Activated T-helper 1 cell treated with anti-CD3 and anti-CD28 coated beads, Interleukin-2, amount 50 U/mL, for 16 hours (primary cell): ENCODE measurements around the gene OR11A1.

Experiments
- DNase-seq, 2 donors: peaks; one replicate each; pipeline ENCODE4 v3.0.0-alpha.2; 2020; ENCODE audit warnings: low read depth in 1 of 2, low spot score in 1 of 2

The OR11A1 gene

GRCh38 chr6:29399525-29399924 is 57.3 kb downstream of the OR11A1 start:
- no peak for DNase-seq

- DNase-seq = no peak
Measured at GRCh38 chr6:29395331-29395730, 61.5 kb downstream of the OR11A1 start, which contains the start of gene OR12D2. Gene OR12D2, plus strand, starts transcription at chr6:29395631. Its CDS starts 1,069 bp downstream, at chr6:29396700.

GRCh38 chr6:29388533-29388932 is 68.3 kb downstream of the OR11A1 start:
- DNase-seq = no peak

- DNase-seq = no peak
Measured at GRCh38 chr6:29376003-29376402, 80.9 kb downstream of the OR11A1 start.
